Left lung (tissue), 10 donors: ENCODE data around the gene PDCL3. TPM values are rescaled to one million over a fixed set of nuclear protein-coding genes. Genes with fewer than 3 reads are reported as not detected.

Experiments used
- ATAC-seq: fragments of 200-7000 bp; cut with Tn5 transposase; one replicate; pipeline ENCODE4 v1.9.1; 2020; ENCODE audit warnings: moderate library complexity
- DNase-seq, 4 donors: peaks; one replicate each; pipeline ENCODE4 v3.0.0-alpha.2; 2013 to 2020
- H3K27ac ChIP-seq, 2 donors: fragments of 200-600 bp; sonication (generic) in 1 of 2; one replicate each; pipeline versions ENCODE4 v1.5.0 to v1.8.0; 2020 to 2021
- H3K27me3 ChIP-seq, 2 donors: fragments of 200-600 bp; sonication (generic) in 1 of 2; one replicate each; pipeline versions ENCODE4 v1.5.0 to v1.8.0; 2020 to 2021
- H3K36me3 ChIP-seq, 2 donors: fragments of 200-600 bp; sonication (generic) in 1 of 2; one replicate each; pipeline versions ENCODE4 v1.5.0 to v1.8.0; 2020 to 2021
- H3K4me1 ChIP-seq, 2 donors: fragments of 200-600 bp; one replicate each; pipeline ENCODE4 v1.8.0; 2021
- H3K4me3 ChIP-seq, 2 donors: fragments of 200-600 bp; sonication (generic) in 1 of 2; one replicate each; pipeline versions ENCODE4 v1.5.0 to v1.8.0; 2020 to 2021; ENCODE audit warnings: mild to moderate bottlenecking in 1 of 2
- H3K9me3 ChIP-seq, 2 donors: fragments of 200-600 bp; sonication (generic) in 1 of 2; one replicate each; pipeline versions ENCODE4 v1.5.0 to v1.8.0; 2020 to 2021
- CTCF ChIP-seq, 2 donors: fragments of 200-600 bp; sonication (generic) in 1 of 2; IDR thresholded peaks; one replicate each; pipeline versions ENCODE4 v1.5.0 to v1.8.0; 2021; ENCODE audit warnings: antibody characterized with exemption in 2 of 2
- intact Hi-C, 2 donors: fragments of 100-400 bp; cut with DNase I; formaldehyde crosslinking; loops; one replicate each; pipeline versions ENCODE4 v1.11.2 to v1.14.2; 2022
- polyA plus RNA-seq, 6 donors: library from polyadenylated mRNA; unstranded; fragments of 120-200 nt; gene quantifications; one replicate each; pipeline ENCODE4 v1.2.1, GENCODE V29; 2013; ENCODE audit not compliant: insufficient read length in 6 of 6
- total RNA-seq, 2 donors: library from RNA; stranded (reverse); fragmentation: NEBNext Ultra II Directional; extraction: Animal tissue kit (Norgen Biotek cat#: 25700); gene quantifications; one replicate each; pipeline ENCODE4 v1.2.1, GENCODE V29; 2021
- donor health status: DM: no; HTN: yes; CAD: no.
- donor health status: DM: no; HTN: no; CAD: no.

Gene PDCL3
- total and polyA plus RNA-seq, 8 donors, result 17.8 to 29.2 (median 27.4) TPM

GRCh38 chr2:100529176-100529575 is 33.6 kb upstream of the PDCL3 start:
- ATAC-seq, result no peak
- Histone ChIP-seq H3K4me3 (no peak overlapping the region), H3K27me3 (no peaks in the 10 kb centered on the region), H3K4me1 (no peaks in the 10 kb centered on the region), H3K36me3 (no peaks in the 10 kb centered on the region), H3K9me3 (no peaks in the 10 kb centered on the region), H3K27ac (no peak overlapping the region)
- intact Hi-C loops, result no loop called here
- TF ChIP-seq CTCF (IDR thresholded peaks at IDR 0.05), result no peak
- no peak for DNase-seq

GRCh38 chr2:100529900-100530299 is 32.9 kb upstream of the PDCL3 start:
- Histone ChIP-seq H3K36me3 (no peaks in the 10 kb centered on the region), H3K27ac (no peak overlapping the region), H3K9me3 (no peaks in the 10 kb centered on the region), H3K4me3 (no peak overlapping the region), H3K27me3 (no peaks in the 10 kb centered on the region), H3K4me1 (no peaks in the 10 kb centered on the region)
- intact Hi-C loops, result no loop called here
- ATAC-seq, result no peak
- TF ChIP-seq CTCF (IDR thresholded peaks at IDR 0.05), result no peak
- no peak for DNase-seq

- Histone ChIP-seq H3K4me1 (no peaks in the 10 kb centered on the region), H3K27me3 (no peaks in the 10 kb centered on the region), H3K27ac (no peak overlapping the region), H3K36me3 (no peaks in the 10 kb centered on the region), H3K9me3 (no peaks in the 10 kb centered on the region), H3K4me3 (no peak overlapping the region)
- intact Hi-C loops, result no loop called here
- ATAC-seq (no peak), DNase-seq (no peak)
- TF ChIP-seq CTCF (IDR thresholded peaks at IDR 0.05), result no peak
Observed at GRCh38 chr2:100535855-100536254, 26.9 kb upstream of the PDCL3 start.

GRCh38 chr2:100537918-100538317 is 24.9 kb upstream of the PDCL3 start:
- Histone ChIP-seq H3K4me1 (no peaks in the 10 kb centered on the region), H3K27ac (no peak overlapping the region), H3K27me3 (no peaks in the 10 kb centered on the region), H3K9me3 (no peaks in the 10 kb centered on the region), H3K36me3 (no peaks in the 10 kb centered on the region), H3K4me3 (no peak overlapping the region)
- DNase-seq, result no peak
- TF ChIP-seq CTCF (IDR thresholded peaks at IDR 0.05), result no peak
- intact Hi-C loops, result no loop called here
- ATAC-seq, result no peak

GRCh38 chr2:100539221-100539620 is 23.6 kb upstream of the PDCL3 start:
- H3K27ac ChIP-seq, result no peak overlapping the region
- intact Hi-C loops, result no loop called here
- H3K36me3 ChIP-seq, result no peaks in the 10 kb centered on the region
- no peak for DNase-seq
- no peaks in the 10 kb centered on the region for H3K9me3 ChIP-seq
- H3K4me1 ChIP-seq, result no peaks in the 10 kb centered on the region
- no peak overlapping the region for H3K4me3 ChIP-seq
- no peak for TF ChIP-seq CTCF (IDR thresholded peaks at IDR 0.05)
- ATAC-seq, result no peak
- H3K27me3 ChIP-seq, result no peaks in the 10 kb centered on the region
